Measurements from ENCODE around the gene NTMT1. TPM values are rescaled to one million over a fixed set of nuclear protein-coding genes. Genes with fewer than 3 reads are reported as not detected.
"Not testable (repeated sequence)": the region's sequence is repeated elsewhere in the genome, so short reads cannot be mapped to it uniquely, and the experiment has no call there.

The NTMT1 gene
- total RNA-seq, 1 donor from 2014 or later, result 49.5 TPM

- DNase-seq (ENCODE audit: low spot score), result no peak
- intact Hi-C loops (cut with DNase I), result no loop called here
Observed at GRCh38 chr9:129632460-129632859, 6.5 kb downstream of the NTMT1 start.

DNA sequence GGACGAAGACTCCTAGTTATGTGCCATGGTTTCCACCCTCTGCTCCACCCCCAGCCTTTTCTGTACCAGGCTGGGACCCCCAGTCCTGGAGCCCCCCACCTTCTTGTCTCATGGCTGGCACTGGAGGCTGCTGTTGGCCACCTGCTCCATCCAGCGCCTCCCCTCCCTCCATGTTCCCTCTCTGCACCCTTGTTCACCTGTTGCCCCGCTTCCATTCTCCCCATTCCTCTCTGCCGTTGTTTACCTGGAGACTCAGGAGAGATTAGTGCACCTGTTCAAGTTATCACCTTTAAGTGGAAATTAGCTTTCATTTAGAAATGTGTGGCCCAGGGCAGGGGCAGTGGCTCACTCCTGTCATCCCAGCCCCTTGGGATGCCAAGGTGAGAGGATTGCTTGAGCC lies 7.2 kb downstream of the NTMT1 start:
- no peak for DNase-seq (ENCODE audit: low spot score)
- intact Hi-C loops (cut with DNase I), result no loop called here

DNA sequence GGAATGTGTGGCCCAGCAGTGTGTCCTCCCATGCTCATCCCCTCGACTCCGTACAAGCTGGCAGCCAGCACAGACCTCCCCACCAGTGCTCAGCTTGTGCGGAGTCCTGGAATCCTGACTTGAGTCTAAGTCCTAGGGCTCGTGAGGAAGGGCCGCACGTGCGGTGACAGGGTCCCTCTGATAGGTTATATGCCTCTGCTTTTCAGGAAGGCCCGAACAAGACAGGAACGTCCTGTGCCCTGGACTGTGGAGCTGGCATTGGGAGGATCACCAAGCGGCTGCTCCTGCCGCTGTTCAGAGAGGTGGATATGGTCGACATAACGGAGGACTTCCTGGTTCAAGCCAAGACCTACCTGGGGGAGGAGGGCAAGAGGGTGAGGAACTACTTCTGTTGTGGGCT lies 7.9 kb downstream of the NTMT1 start:
- no peak for DNase-seq (ENCODE audit: low spot score)

DNA sequence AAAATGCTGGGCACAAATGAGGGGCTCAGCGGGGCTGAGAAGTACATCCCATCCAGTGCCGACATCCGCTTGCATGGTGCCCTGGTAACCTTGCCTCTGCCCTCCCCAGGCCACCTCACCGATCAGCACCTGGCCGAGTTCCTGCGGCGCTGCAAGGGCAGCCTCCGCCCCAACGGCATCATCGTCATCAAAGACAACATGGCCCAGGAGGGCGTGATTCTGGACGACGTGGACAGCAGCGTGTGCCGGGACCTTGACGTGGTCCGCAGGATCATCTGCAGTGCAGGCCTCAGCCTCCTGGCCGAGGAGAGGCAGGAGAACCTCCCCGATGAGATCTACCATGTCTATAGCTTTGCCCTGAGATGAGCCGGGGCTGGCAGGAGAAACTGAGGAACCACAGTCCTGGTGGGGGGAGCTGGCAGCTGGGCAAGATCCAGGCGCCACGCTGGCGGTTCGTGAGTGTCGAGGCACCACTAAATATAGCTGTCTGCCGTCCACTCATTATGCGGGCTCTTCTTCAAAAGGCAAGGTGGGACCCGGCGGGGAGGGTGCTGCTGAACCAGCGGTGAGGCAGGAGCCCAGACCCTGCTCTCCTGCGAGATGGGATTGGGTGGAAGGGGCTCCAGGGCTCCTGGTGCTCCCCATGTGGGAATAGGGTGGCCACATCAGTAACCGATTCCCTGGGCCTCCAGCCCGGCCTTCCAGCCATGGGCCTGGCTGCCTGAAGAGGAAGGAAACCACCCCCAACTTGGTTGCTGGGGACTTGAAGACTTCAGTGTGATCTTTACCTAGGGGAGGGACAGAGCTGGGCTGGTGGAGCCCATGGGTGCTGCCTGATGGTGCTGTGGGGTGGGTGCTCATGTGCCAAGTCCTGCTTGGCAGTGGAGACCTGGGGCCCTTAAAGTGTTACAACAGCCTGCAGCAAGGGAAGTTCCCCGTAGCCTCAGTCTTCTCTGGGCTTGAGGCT lies 9.4 kb downstream of the NTMT1 start:
- no peak for DNase-seq (ENCODE audit: low spot score)
- intact Hi-C loops (cut with DNase I), result no loop called here

More for the DNA sequence above, 7.9 kb downstream of the NTMT1 start:
- intact Hi-C loops (cut with DNase I), result no loop called here

DNA sequence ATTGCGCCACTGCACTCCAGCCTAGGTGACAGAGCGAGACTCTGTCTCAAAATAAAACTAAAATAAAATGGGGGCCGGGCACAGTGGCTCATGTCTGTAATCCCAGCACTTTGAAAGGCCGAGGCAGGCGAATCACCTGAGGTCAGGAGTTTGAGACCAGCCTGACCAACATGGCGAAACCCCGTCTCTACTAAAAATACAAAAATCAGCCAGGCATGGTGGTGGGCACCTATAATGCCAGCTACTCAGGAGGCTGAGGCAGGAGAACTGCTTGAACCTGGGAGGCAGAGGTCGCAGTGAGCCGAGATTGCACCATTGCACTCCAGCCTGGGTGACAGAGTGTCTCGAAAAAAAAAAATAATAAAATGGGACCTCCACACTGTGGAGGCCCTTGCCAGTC lies 10.4 kb downstream of the NTMT1 start:
- DNase-seq (ENCODE audit: low spot score); intact Hi-C loops (cut with DNase I): not testable (repeated sequence)

DNA sequence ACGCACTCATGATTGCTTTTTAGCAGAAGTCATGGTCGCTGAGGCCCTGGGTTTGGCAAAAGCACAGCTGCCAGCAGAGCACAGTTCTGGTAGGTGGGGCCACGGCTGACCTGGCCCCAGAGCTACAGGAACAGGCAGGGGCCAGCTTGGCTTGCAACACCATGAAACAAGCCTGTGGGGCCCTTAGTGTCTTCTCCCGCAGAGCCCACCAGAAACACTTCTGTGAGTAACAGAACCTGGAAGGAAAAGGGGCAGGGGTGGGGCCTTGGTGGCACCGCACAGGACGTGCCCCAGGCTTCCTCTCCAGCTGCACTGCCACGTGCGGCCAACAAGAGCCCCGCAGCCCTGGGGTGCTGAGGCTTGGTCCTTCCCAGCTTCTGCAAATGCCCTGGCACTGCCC lies 11.1 kb downstream of the NTMT1 start:
- no peak for DNase-seq (ENCODE audit: low spot score)
- intact Hi-C loops (cut with DNase I), result no loop called here

- intact Hi-C loops (cut with DNase I), result no loop called here
- DNase-seq (ENCODE audit: low spot score), result no peak
Observed at GRCh38 chr9:129637673-129638439, 11.9 kb downstream of the NTMT1 start.

GRCh38 chr9:129639034-129639630 lies 13.2 kb downstream of the NTMT1 start:
- intact Hi-C loops (cut with DNase I), result no loop called here
- DNase-seq (ENCODE audit: low spot score), result no peak

DNA sequence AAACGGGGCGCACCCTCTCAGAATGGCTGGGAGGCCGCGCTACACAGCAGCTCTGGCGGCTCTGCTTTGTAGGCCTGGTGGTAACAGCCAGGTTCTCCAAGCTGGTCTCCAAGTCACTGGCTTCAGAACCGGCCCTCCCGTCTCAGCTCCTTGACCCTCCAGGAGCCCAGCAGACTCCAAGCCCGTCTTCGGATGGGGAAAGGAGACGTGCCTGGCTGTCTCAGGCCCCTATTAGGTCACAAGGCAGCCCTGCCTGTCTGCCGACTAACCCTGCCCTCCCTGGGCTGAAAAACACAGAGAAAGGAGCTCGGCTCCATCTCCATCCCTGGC lies 13.8 kb downstream of the NTMT1 start:
- no peak for DNase-seq (ENCODE audit: low spot score)
- intact Hi-C loops (cut with DNase I), result loop anchor here (5.0 kb wide), 1 partner anchor 98 kb away; no protein-coding TSS in a partner anchor

DNA sequence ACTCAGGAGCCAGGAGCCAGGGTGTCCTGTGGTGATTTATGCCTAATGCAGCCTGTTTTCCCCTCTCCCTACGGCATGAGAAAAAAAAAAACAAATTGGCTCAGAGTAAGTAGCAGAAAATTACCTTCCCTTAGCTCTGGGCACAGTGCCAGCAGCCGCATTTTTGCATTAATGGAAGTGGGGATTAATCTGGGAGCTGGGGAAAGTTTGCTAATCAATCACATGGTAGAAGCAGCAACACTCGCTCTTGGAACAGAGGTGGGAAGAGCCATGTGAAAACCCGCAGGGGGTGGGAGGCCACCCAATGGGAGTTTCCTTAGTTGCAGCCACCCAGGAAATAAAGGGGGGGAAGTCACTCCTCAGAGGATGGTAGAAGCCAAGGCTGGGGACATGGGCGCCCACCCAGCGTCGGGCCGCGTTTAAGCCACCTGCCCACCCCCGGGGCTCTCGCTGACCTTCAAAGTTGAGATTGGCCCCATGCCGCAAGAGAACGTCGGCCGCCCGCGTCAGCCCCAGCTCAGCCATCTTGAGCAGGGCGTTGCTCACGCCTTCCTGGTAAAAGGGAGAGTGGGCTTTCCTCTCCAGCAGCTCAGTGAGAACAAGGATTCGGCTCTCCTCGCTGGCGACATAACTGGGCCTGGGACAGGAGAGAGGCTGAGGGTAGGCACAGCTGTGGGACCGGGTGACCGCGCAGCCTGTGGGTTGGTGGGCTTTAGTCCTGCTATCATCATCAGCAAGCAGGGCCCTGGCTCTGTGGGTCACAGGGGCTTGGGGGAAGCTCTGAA lies 14.3 kb downstream of the NTMT1 start:
- no peak for DNase-seq (ENCODE audit: low spot score)
- intact Hi-C loops (cut with DNase I), result loop anchor here (5.0 kb wide), 1 partner anchor 97 kb away; no protein-coding TSS in a partner anchor

DNA sequence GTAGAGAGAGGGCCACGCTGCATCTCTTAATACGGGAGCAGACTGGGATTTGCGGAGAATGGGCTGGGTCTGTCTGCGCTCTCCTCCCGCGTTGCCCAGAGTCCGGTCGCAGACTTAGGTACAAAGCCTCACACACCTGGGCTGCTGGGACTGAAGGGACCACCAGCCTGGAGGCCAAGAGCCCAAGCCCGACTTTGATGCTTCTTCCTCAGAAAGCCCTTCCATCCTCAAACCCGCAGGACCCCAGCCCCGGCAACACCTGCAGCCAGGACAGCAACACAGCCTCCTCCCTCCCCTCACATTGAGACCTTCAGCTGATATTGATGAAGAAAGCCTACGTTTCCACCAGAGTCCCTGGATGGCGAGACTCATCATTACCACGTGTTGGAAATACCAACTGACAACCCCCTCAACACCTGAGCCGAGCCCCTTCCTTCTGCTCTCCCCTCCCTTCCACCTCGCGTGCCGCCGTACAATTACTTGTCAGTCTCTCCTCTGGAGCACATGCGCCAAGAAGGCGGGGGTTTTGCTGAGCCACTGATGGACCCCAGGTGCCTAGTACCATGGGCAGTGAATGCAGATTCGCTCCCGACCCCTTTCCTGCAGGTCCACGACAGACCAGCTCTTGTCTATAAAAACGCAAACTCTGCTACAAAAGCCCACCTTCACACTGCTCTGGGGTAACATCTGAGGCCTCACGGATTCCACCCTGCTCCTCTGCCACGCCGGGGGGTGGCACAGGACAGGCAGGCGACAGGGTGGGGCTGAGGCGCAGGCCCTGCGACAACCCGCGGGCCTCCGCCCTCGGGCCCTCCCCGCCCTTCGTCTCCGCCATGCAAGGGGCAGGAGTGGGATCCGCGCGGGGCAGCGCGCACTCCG lies 15.1 kb downstream of the NTMT1 start:
- no peak for DNase-seq (ENCODE audit: low spot score)
- intact Hi-C loops (cut with DNase I), result loop anchor here (5.0 kb wide), 1 partner anchor 96 kb away; no protein-coding TSS in a partner anchor

DNA sequence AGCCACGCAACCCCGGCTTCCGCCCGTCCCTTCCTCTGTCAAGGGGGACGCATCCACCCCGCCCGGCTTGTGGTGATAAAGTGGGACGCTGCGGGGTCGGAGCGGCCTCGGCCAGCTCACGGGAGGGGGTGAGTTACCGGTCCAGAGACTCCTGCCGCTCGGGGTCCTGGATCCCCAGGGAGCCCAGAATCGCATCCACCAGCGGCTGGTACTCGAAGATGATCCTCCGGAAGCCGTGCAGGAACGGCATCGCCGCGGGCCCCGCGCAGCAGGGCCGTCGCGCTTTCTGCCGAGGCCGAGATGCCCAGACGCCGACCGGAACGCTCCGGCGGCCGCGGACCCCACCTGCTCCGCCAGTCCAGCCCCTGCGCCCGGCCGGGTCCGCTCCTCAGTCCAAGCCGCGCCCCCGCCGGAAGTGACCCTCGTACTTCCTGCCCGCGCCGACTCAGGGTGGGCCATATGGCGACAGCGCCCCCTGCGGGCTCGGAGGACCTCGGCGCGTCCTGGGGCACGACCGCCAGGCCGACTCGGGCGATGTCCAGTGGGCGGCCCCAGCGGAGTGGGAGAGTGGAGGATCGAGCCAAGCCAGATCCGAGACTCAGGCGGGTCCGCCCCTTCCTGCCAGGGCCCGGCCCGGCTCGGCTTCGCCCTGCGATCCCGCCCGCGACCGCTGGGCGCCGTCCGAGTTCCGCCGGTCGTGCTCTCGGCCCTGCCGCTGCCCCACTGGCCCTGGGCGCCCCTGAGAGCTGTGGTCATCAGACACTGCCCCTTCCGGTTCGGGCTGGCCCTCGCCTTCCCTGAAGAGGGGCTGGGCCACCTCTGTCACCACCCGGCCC lies 16.0 kb downstream of the NTMT1 start, which contains the start of gene ASB6:
Gene ASB6, minus strand, starts transcription at position 402 of the 836 bp plus-strand sequence. Its CDS starts 152 bp downstream, at position 250.
- intact Hi-C loops (cut with DNase I), result loop anchor here (1.0 to 5.0 kb wide), 2 partner anchors 95 to 141 kb away; no protein-coding TSS in a partner anchor
- peak; percentile 99 for DNase-seq (ENCODE audit: low spot score)

GRCh38 chr9:129643706-129644105 lies 17.7 kb downstream of the NTMT1 start:
- no peak for DNase-seq (ENCODE audit: low spot score)
- intact Hi-C loops (cut with DNase I), result loop anchor here (5.0 kb wide), 1 partner anchor 94 kb away; no protein-coding TSS in a partner anchor

GRCh38 chr9:129644365-129644764 lies 18.4 kb downstream of the NTMT1 start:
- intact Hi-C loops (cut with DNase I), result loop anchor here (5.0 kb wide), 1 partner anchor 93 kb away; no protein-coding TSS in a partner anchor
- DNase-seq (ENCODE audit: low spot score), result no peak

DNA sequence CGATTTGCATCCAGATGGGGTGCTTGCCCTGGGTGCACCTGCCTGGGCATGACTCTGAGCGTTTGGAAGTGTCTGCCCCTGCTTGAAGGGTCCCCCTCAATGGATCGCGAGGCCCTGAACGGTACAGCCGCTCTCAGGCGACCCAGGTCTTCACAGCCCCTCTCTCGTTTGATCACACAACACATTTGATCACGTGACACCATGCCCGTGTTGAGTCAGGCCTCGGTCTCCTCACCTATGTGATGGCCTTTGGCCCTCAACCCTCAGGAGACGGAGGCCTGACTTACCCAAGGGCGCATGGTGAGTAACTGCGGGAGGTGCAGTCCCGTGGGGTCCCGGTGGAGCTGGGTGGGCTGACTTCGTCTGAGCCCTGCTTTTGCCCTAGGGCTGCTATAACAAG lies 18.9 kb downstream of the NTMT1 start:
- intact Hi-C loops (cut with DNase I), result loop anchor here (5.0 kb wide), 1 partner anchor 92 kb away; no protein-coding TSS in a partner anchor
- no peak for DNase-seq (ENCODE audit: low spot score)

DNA sequence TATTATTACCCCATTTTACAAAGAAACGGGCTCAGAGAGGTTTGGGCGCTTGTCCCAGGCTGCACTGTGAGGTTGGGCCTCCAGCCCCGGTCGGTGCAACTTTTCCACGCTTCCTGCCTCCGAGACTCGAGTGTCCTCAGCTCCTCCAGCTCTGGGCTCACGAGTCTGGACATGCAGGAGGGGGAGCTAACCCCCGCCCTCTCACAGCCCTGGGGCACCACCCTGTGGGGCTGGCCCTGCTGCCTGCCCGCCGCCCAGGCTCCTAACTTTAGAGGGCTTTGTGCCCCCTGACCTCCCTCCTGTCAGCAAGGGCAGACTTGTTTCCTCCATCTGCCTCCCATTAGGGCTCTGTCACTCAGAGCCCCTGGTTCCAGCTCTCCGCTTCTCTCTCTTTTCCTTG lies 20.3 kb downstream of the NTMT1 start:
- no peak for DNase-seq (ENCODE audit: low spot score)
- intact Hi-C loops (cut with DNase I), result no loop called here

DNA sequence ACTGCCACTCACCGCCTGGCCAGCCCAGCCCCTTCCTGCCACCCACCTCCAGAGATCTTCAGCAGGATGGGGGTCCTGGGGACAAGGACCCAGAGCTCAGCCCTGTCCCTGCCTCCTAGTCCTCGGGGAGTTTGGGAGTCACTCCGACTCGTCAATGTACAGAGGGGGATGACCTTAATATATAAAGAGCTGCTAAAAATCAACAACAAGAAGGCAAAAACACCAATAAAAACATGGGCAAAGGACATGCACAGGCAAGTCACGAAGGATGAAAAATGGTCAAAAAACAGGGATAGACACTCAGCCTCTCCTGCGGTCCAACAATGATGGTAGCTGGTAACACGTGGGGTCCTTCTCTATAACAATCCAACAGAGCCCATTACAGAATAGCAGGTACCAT lies 20.7 kb downstream of the NTMT1 start:
- intact Hi-C loops (cut with DNase I), result no loop called here
- DNase-seq (ENCODE audit: low spot score), result no peak

All from cardiac septum (tissue), 1 donor.